ENCODE results near the gene AQR.
"Not testable (repeated sequence)": the region's sequence is repeated elsewhere in the genome, so short reads cannot be mapped to it uniquely, and the experiment has no call there.

AQR gene

DNA sequence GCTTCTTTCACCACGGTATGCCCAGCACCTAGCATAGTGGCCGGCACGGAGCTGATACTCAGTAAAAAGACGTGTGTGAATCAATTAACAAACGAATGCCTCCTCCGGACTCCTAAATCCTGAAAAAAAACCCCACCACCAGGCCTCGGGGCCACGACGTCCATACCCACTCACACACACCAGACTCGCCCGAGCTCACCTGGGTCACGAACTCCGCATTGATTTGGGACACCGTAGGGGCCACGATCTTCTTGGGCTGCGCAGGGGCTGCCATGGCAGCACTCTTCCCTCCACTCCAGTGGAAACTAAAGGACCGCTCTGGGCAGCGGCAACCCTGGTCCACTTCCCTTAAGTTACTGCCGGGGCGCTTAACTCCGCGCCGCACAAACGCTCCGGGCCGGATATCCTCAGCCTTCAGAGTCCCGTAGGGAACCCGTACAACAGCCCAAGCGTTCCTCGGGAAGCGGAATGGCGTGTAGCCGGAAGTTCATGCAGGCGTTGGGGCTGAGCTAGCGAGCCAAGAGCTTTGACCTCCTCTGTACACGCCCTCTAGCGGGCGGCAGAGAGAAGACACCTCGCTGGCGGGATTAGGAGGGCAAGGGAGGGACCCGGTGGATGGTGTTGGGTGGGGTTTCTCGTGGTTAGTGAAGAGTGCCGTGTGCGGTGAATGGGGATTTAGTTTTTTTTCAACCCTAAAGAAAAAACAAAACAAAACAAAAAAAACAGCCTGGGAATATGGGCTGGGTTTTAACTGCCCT, at the start of gene AQR:
AQR (minus strand) TSS at position 403 of the 758 bp plus-strand sequence; CDS start at position 274, 129 bp downstream.
- DNase-seq (ENCODE audit: low spot score): peak; percentile 94

GRCh38 chr15:35014241-35014640, 44.7 kb upstream of the AQR start:
- no peak for DNase-seq (ENCODE audit: low spot score)

- no peak for DNase-seq (ENCODE audit: low spot score)
Observed at GRCh38 chr15:35013370-35013769, 43.8 kb upstream of the AQR start.

DNA sequence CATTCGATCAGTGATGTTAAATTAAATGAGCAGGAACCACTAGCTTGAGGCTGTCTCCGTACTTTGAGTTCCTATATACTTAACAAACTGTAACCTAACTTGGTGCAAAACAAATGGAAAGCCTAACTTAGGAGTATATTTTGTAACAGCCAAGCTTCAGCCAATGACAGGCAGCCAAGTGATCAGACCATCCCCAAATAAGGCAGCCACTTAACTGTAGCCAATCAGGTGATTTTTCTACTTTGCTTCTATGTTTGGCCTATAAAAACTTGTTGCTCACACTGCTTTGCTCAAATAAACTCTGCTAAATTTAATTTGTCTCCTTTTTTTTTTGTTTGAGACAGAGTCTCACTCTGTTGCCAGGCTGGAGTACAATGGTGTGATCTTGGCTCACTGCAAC, 37.9 kb upstream of the AQR start:
- no peak for DNase-seq (ENCODE audit: low spot score)

DNA sequence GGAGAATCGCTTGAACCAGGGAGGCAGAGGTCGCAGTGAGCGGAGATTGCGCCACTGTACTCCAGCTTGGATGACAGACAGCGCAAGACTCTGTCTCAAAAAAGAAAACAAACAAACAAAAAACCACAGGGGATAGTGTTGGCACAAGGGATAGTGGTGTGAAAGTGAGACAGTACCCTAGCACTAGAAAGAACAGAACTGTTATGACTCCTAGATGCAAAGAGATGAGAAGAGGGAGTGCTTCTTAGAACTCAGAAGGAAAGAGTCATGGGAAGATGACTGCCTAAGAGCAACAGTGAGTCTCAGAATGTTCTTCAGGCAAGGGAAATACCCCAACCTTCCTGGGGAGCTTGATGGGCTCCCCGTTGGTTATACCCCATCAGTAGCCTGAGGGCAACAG, 36.4 kb upstream of the AQR start:
- no peak for DNase-seq (ENCODE audit: low spot score)

GRCh38 chr15:35003928-35004327, 34.4 kb upstream of the AQR start:
- DNase-seq (ENCODE audit: low spot score): no peak

GRCh38 chr15:35000511-35000910, 31.0 kb upstream of the AQR start:
- DNase-seq (ENCODE audit: low spot score): no peak

- no peak for DNase-seq (ENCODE audit: low spot score)
Observed at GRCh38 chr15:34999906-35000305, 30.4 kb upstream of the AQR start.

GRCh38 chr15:34994925-34995324, 25.4 kb upstream of the AQR start:
- no peak for DNase-seq (ENCODE audit: low spot score)

- DNase-seq (ENCODE audit: low spot score): no peak
Observed at GRCh38 chr15:34993877-34994276, 24.3 kb upstream of the AQR start.

DNA sequence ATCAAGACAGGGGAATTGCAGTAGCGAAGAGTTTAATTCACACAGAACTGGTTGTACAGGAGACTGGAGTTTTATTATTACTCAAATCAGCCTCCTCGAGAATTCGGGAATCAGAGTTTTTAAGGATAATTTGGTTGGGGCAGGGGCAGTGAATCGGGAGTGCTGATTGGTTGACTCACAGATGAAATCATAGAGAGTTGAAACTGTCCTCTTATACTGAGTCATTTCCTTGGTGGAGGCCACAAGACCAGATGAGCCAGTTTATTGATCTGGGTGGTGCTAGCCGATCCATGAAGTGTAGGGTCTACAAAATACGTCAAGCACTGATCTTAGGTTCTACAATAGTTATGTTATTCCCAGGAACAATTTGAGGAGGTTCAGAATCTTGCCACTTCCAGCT, 23.9 kb upstream of the AQR start:
- DNase-seq (ENCODE audit: low spot score): no peak

GRCh38 chr15:34988027-34988902, 18.7 kb upstream of the AQR start, which contains the start of gene ZNF770:
Gene ZNF770 (minus strand): TSS chr15:34988287. CDS start chr15:34983434, 4,853 bp downstream.
- DNase-seq (ENCODE audit: low spot score): peak; percentile 63

- DNase-seq (ENCODE audit: low spot score): no peak
Observed at GRCh38 chr15:34987609-34988026, 18.1 kb upstream of the AQR start.

- no peak for DNase-seq (ENCODE audit: low spot score)
Observed at GRCh38 chr15:34986771-34987480, 17.4 kb upstream of the AQR start.

DNA sequence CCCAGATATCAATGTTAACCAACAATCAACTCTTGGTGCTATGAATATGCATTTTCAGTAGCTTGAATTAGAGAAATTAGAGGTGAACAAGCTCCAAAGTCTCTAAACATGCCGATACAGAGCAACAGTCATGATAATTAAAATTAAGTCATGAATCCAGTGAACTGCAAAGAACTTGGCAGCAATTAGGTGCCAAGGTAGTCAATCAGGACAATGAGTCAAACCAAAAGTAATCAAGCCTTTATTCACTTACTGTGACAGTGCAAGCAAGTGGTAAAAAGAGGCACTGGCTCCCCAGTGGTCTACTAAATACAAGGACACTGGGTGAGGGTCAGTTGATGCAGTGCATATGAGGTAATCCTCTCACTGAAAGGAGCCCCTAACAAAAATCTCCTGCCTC, 16.8 kb upstream of the AQR start:
- DNase-seq (ENCODE audit: low spot score): no peak

DNA sequence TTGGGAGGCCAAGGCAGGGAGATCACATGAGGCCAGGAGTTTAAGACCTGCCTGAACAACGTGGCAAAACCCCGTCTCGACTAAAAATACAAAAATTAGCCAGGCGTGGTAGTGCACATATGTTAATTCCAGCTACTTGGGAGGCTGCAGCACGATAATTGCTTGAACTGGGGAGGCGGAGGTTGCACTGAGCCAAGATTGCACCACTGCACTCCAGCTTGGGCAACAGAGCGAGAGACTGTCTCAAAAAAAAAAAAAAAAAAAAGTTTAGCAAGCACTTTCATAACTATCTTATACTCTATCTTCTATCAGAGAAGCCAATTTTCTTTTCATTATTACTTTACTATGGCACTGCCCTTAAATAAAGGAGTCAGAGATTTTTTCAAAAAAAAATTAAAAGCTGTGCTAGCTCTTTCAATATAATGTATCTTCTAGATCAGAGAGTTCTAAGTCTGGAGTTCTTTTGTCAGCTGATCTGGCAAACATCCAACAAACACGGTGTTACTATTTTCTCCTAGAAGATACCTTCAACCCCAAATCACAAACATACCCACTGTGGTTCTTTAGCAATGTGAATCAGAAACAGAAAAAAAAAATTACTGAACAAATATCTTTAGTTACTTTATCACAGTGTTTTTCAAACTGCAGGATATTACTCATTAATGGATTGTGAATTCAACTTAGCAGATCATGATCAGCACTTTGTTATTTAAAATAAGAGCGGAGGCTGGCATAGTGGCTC, 15.5 kb upstream of the AQR start:
- DNase-seq (ENCODE audit: low spot score): no peak

DNA sequence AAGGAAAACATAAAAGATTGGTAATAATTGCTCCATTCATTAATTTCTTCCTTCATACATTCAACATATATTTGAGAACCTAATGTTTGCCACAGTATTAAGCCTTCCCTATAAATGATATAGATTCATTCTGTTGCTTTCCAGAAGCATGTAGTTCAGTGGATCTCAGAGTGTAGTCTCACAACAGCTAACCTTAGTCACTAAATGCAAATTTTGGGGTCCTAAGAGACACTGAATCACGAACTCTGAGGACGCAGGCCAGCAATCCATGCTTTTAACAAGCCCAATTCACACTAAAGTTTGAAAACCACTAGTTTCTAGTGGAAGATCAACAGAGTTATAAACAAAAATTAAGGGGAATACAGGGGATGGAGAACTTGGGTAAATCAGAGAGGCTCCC, 7.2 kb upstream of the AQR start:
- DNase-seq (ENCODE audit: low spot score): no peak

GRCh38 chr15:34976073-34976472, 6.5 kb upstream of the AQR start:
- no peak for DNase-seq (ENCODE audit: low spot score)

- DNase-seq (ENCODE audit: low spot score): no peak
Observed at GRCh38 chr15:34973512-34973911, 4.0 kb upstream of the AQR start.

GRCh38 chr15:34970098-34970643, 629 bp upstream of the AQR start:
- DNase-seq (ENCODE audit: low spot score): not testable (repeated sequence)

- peak; percentile 26 for DNase-seq (ENCODE audit: low spot score)
Observed at GRCh38 chr15:34964277-34964676, 5.3 kb downstream of the AQR start.

All from SW480 (cell line).